GM19025 (cell line): ENCODE data around the gene UQCR11.

Experiments used
- ATAC-seq: cut with Tn5 transposase; IDR thresholded peaks from one replicate; pipeline ENCODE4 v1.9.1; 2021; ENCODE audit warnings: mild to moderate bottlenecking, low read depth, moderate library complexity; ENCODE audit not compliant: unreplicated experiment

UQCR11 gene

GRCh38 chr19:1549332-1549945, 55.8 kb downstream of the UQCR11 start:
- ATAC-seq = no peak
